ENCODE results near the gene HELZ.
"Not testable (repeated sequence)": the region's sequence is repeated elsewhere in the genome, so short reads cannot be mapped to it uniquely, and the experiment has no call there.

The HELZ gene

GRCh38 chr17:67148352-67148751 lies 96.6 kb downstream of the HELZ start:
- DNase-seq (ENCODE audit: insufficient read length, low spot score) (no peak), FAIRE-seq (no peak)

- DNase-seq (ENCODE audit: insufficient read length, low spot score): no peak
Measured at GRCh38 chr17:67145183-67145805, 99.7 kb downstream of the HELZ start.

GRCh38 chr17:67143318-67143717 lies 101.7 kb downstream of the HELZ start:
- DNase-seq (ENCODE audit: insufficient read length, low spot score) (no peak), FAIRE-seq (no peak)

More at GRCh38 chr17:67145183-67145805, 99.7 kb downstream of the HELZ start:
- FAIRE-seq: no peak

- not testable (repeated sequence) for FAIRE-seq; DNase-seq (ENCODE audit: insufficient read length, low spot score)
Measured at GRCh38 chr17:67142030-67142429, 103.0 kb downstream of the HELZ start.

GRCh38 chr17:67139784-67140665 lies 105.0 kb downstream of the HELZ start:
- DNase-seq (ENCODE audit: insufficient read length, low spot score) (no peak), FAIRE-seq (no peak)

- FAIRE-seq: no peak
Measured at GRCh38 chr17:67139289-67139688, 105.7 kb downstream of the HELZ start.

GRCh38 chr17:67138392-67138791 lies 106.6 kb downstream of the HELZ start:
- FAIRE-seq: no peak
- DNase-seq (ENCODE audit: insufficient read length, low spot score): no peak

More at GRCh38 chr17:67139289-67139688, 105.7 kb downstream of the HELZ start:
- no peak for DNase-seq (ENCODE audit: insufficient read length, low spot score)

GRCh38 chr17:67137860-67138259 lies 107.1 kb downstream of the HELZ start:
- FAIRE-seq: no peak
- DNase-seq (ENCODE audit: insufficient read length, low spot score): no peak

- FAIRE-seq (no peak), DNase-seq (ENCODE audit: insufficient read length, low spot score) (no peak)
Measured at GRCh38 chr17:67137026-67137370, 108.0 kb downstream of the HELZ start.

GRCh38 chr17:67136191-67137025 lies 108.6 kb downstream of the HELZ start:
- DNase-seq (ENCODE audit: insufficient read length, low spot score): no peak
- FAIRE-seq: no peak

GRCh38 chr17:67133161-67133560 lies 111.8 kb downstream of the HELZ start:
- FAIRE-seq (no peak), DNase-seq (ENCODE audit: insufficient read length, low spot score) (no peak)

GRCh38 chr17:67132366-67132765 lies 112.6 kb downstream of the HELZ start:
- no peak for FAIRE-seq
- DNase-seq (ENCODE audit: insufficient read length, low spot score): no peak

GRCh38 chr17:67130768-67131167 lies 114.2 kb downstream of the HELZ start:
- DNase-seq (ENCODE audit: insufficient read length, low spot score) (no peak), FAIRE-seq (no peak)

- FAIRE-seq: no peak
- DNase-seq (ENCODE audit: insufficient read length, low spot score): no peak
Measured at GRCh38 chr17:67129283-67129682, 115.7 kb downstream of the HELZ start.

GRCh38 chr17:67128700-67129099 lies 116.3 kb downstream of the HELZ start:
- DNase-seq (ENCODE audit: insufficient read length, low spot score) (no peak), FAIRE-seq (no peak)

- DNase-seq (ENCODE audit: insufficient read length, low spot score) (no peak), FAIRE-seq (no peak)
Measured at GRCh38 chr17:67127925-67128324, 117.1 kb downstream of the HELZ start.

- FAIRE-seq (no peak), DNase-seq (ENCODE audit: insufficient read length, low spot score) (no peak)
Measured at GRCh38 chr17:67126983-67127382, 118.0 kb downstream of the HELZ start.

GRCh38 chr17:67126543-67126942 lies 118.5 kb downstream of the HELZ start:
- not testable (repeated sequence) for DNase-seq (ENCODE audit: insufficient read length, low spot score); FAIRE-seq

GRCh38 chr17:67125924-67126323 lies 119.1 kb downstream of the HELZ start:
- DNase-seq (ENCODE audit: insufficient read length, low spot score) (no peak), FAIRE-seq (no peak)

GRCh38 chr17:67125417-67125816 lies 119.6 kb downstream of the HELZ start:
- no peak for FAIRE-seq
- no peak for DNase-seq (ENCODE audit: insufficient read length, low spot score)

GRCh38 chr17:67124450-67125148 lies 120.4 kb downstream of the HELZ start:
- FAIRE-seq (no peak), DNase-seq (ENCODE audit: insufficient read length, low spot score) (no peak)

Data from GM19239 (cell line).